Cardiac muscle cell (in vitro differentiated cells and primary cell): ENCODE results near the gene MUL1. TPM values are rescaled to one million over a fixed set of nuclear protein-coding genes. Genes with fewer than 3 reads are reported as not detected.

Experiments used
- DNase-seq, 2 donors: peaks; one replicate each; pipeline versions ENCODE4 v3.0.0 to v3.0.0-alpha.2; 2010 to 2017; ENCODE audit warnings: low read depth in 1 of 2, low spot score in 1 of 2
- H3K27ac ChIP-seq: fragments of 200-600 bp; sonication (generic); 2 replicates; pipeline ENCODE4 v1.5.1; 2016
- H3K27me3 ChIP-seq: fragments of 200-600 bp; sonication (generic); 2 replicates; pipeline ENCODE4 v1.6.0; 2016; ENCODE audit warnings: control low read depth
- H3K36me3 ChIP-seq: fragments of 200-600 bp; sonication (generic); 2 replicates; pipeline ENCODE4 v1.5.1; 2016; ENCODE audit warnings: control low read depth
- H3K4me1 ChIP-seq: fragments of 200-600 bp; sonication (generic); 2 replicates; pipeline ENCODE4 v1.8.1; 2017; ENCODE audit warnings: low read depth, mild to moderate bottlenecking, mixed run types
- H3K4me3 ChIP-seq: fragments of 200-600 bp; sonication (generic); 2 replicates; pipeline ENCODE4 v1.5.1; 2016; ENCODE audit warnings: mild to moderate bottlenecking
- H3K9me3 ChIP-seq: fragments of 200-600 bp; sonication (generic); 2 replicates; pipeline ENCODE4 v1.5.1; 2017; ENCODE audit warnings: low read depth, mild to moderate bottlenecking, control low read depth
- CTCF ChIP-seq: IDR thresholded peaks from 2 replicates; pipeline ENCODE4 v1.5.1; 2012; ENCODE audit warnings: low read depth, mild to moderate bottlenecking, low read length
- polyA plus RNA-seq: library from polyadenylated mRNA; unstranded; fragments of >200 nt; fragmentation: Nextera tagmentation; extraction: Ambion mirVana; gene quantifications from 2 replicates; pipeline ENCODE4 v1.2.1, GENCODE V29; 2016
- total RNA-seq: library from RNA; depleted of rRNA; stranded (reverse); fragments of >200 nt; gene quantifications from 2 replicates; pipeline ENCODE4 v1.2.3, GENCODE V29; 2016

MUL1 gene
- total and polyA plus RNA-seq, 2 experiments from 2014 or later, result 38.1 to 45.7 TPM

- Histone ChIP-seq H3K27me3 (peaks cover 10% of the 10 kb centered on the region), H3K9me3 (no peaks in the 10 kb centered on the region), H3K4me3 (no peak overlapping the region), H3K36me3 (no peaks in the 10 kb centered on the region), H3K4me1 (no peaks in the 10 kb centered on the region), H3K27ac (no peak overlapping the region)
- no peak for TF ChIP-seq CTCF
- no peak for DNase-seq
Measured at GRCh38 chr1:20458717-20459116, 49.2 kb downstream of the MUL1 start.

GRCh38 chr1:20454004-20454403 lies 53.9 kb downstream of the MUL1 start:
- no peaks in the 10 kb centered on the region for H3K36me3 ChIP-seq
- no peaks in the 10 kb centered on the region for H3K9me3 ChIP-seq
- peaks cover 40% of the 10 kb centered on the region for H3K27me3 ChIP-seq
- no peaks in the 10 kb centered on the region for H3K4me1 ChIP-seq
- H3K27ac ChIP-seq, result no peak overlapping the region
- TF ChIP-seq CTCF, result no peak
- no peak for DNase-seq
- no peak overlapping the region for H3K4me3 ChIP-seq

GRCh38 chr1:20449735-20450311 lies 58.1 kb downstream of the MUL1 start:
- no peak overlapping the region for H3K27ac ChIP-seq

More at GRCh38 chr1:20449735-20450311, 58.1 kb downstream of the MUL1 start:
- H3K4me3 ChIP-seq, result no peak overlapping the region
- DNase-seq, result peak in 1 of 2 donors; percentile 13
- H3K27me3 ChIP-seq, result peaks cover 38% of the 10 kb centered on the region
- H3K4me1 ChIP-seq, result no peaks in the 10 kb centered on the region
- H3K36me3 ChIP-seq, result no peaks in the 10 kb centered on the region
- no peak for TF ChIP-seq CTCF
- H3K9me3 ChIP-seq, result no peaks in the 10 kb centered on the region

Other genes with a start within 250 kb of the MUL1 start
- gene VWA5B1, start 217.3 kb downstream of the MUL1 start, total RNA-seq, result 0.27 and 0.39 TPM in 2 replicates
- gene VWA5B1, start 217.3 kb downstream of the MUL1 start, polyA plus RNA-seq, result 0.37 TPM in 1 of 2 replicates, not detected in the other
- gene CAMK2N1, start 21.9 kb downstream of the MUL1 start, total RNA-seq, result 0.30 and 0.60 TPM in 2 replicates
- gene CAMK2N1, start 21.9 kb downstream of the MUL1 start, polyA plus RNA-seq, result 1.2 and 1.4 TPM in 2 replicates
- 3.6 and 3.8 TPM in 2 replicates for gene FAM43B, start 44.4 kb upstream of the MUL1 start, total RNA-seq
- gene FAM43B, start 44.4 kb upstream of the MUL1 start, polyA plus RNA-seq, result 3.7 and 7.6 TPM in 2 replicates
- gene CDA, start 80.9 kb upstream of the MUL1 start, total RNA-seq, result not detected in 2 replicates
- gene CDA, start 80.9 kb upstream of the MUL1 start, polyA plus RNA-seq, result not detected in 2 replicates
- 135 and 166 TPM in 2 replicates for gene PINK1, start 125.3 kb upstream of the MUL1 start, total RNA-seq
- gene PINK1, start 125.3 kb upstream of the MUL1 start, polyA plus RNA-seq, result 174 and 179 TPM in 2 replicates
- gene DDOST, start 153.2 kb upstream of the MUL1 start, total RNA-seq, result 176 and 223 TPM in 2 replicates
- 308 and 326 TPM in 2 replicates for gene DDOST, start 153.2 kb upstream of the MUL1 start, polyA plus RNA-seq
- 1.9 and 15.0 TPM in 2 replicates for gene KIF17, start 209.9 kb upstream of the MUL1 start, total RNA-seq
- 1.1 and 8.4 TPM in 2 replicates for gene KIF17, start 209.9 kb upstream of the MUL1 start, polyA plus RNA-seq
- 0.98 and 1.9 TPM in 2 replicates for gene SH2D5, start 224.6 kb upstream of the MUL1 start, total RNA-seq
- 1.1 and 1.4 TPM in 2 replicates for gene SH2D5, start 224.6 kb upstream of the MUL1 start, polyA plus RNA-seq